Spleen (tissue), 7 donors: ENCODE measurements around the gene BOD1L1.

Experiments
- CTCF ChIP-seq, 11 experiments: fragments of 200-600 bp in 7 of 11; fragments of 450-650 bp in 4 of 11; sonication (generic) in 4 of 11; IDR thresholded peaks in 8 of 11; conservative IDR thresholded peaks in 3 of 11; 1 replicate in 7 of 11; 2 replicates in 4 of 11; pipeline versions ENCODE4 v1.4.0 to v1.8.0; 2016 to 2021; ENCODE audit warnings: antibody characterized with exemption in 11 of 11, inconsistent platforms in 4 of 11, mild to moderate bottlenecking in 1 of 11
- POLR2A ChIP-seq, 3 donors: fragments of 450-650 bp; IDR thresholded peaks; one replicate each; pipeline ENCODE4 v1.5.1; 2017; ENCODE audit warnings: antibody characterized with exemption in 3 of 3, mild to moderate bottlenecking in 1 of 3
- POLR2AphosphoS5 ChIP-seq, 3 donors: sonication (generic); formaldehyde crosslinking; IDR thresholded peaks; one replicate each; pipeline ENCODE4 v1.5.1; 2017; ENCODE audit warnings: antibody characterized with exemption in 3 of 3
- donor health status: DM: no; HTN: no; CAD: no; lungs with moderate emphysema.
- donor health status: DM: no; HTN: no; CAD: no.
- donor health status: DM: no; HTN: no; CAD: no.

DNA sequence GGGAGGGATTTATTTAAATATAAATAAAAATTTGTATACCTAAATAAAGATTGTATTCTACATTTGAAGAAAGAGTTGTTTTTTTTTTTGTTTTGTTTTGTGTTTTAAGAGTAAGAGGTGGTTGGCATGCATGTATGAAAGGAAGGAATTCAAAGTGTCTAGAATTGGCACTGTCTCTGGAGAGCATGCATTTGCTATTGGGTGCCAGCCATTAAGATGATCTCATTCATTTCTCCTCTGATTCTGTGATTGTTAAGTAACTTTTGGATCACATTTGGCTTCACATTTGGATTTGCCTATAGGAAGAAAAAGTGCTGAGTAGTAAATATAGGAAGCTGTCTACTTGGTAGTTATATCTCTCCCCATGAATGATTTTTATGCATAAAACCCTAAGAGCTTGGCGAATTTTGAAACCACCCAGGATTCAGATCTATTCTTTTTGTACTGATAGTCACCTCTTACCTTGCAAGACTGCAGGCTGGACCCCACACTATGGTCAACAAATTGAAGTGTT lies 7.8 kb upstream of the BOD1L1 start:
- TF ChIP-seq CTCF (IDR thresholded peaks at IDR 0.05 in 8 of 11, conservative IDR thresholded peaks at IDR 0.05 in 3 of 11): no peak
- no peak for TF ChIP-seq POLR2AphosphoS5 (IDR thresholded peaks at IDR 0.05)
- no peak for TF ChIP-seq POLR2A (IDR thresholded peaks at IDR 0.05)
